Measurements from ENCODE around the gene VPS35L. TPM values are rescaled to one million over a fixed set of nuclear protein-coding genes. Genes with fewer than 3 reads are reported as not detected.
A peak's percentile ranks its signal among the peaks of the same experiment; 100 is the strongest.

The VPS35L gene
- total and polyA plus RNA-seq, 2 of the 13 experiments (the other 11 are each of a cell fraction or from before 2014, with no cell fraction given), result 1.4 to 1.6 TPM

DNA sequence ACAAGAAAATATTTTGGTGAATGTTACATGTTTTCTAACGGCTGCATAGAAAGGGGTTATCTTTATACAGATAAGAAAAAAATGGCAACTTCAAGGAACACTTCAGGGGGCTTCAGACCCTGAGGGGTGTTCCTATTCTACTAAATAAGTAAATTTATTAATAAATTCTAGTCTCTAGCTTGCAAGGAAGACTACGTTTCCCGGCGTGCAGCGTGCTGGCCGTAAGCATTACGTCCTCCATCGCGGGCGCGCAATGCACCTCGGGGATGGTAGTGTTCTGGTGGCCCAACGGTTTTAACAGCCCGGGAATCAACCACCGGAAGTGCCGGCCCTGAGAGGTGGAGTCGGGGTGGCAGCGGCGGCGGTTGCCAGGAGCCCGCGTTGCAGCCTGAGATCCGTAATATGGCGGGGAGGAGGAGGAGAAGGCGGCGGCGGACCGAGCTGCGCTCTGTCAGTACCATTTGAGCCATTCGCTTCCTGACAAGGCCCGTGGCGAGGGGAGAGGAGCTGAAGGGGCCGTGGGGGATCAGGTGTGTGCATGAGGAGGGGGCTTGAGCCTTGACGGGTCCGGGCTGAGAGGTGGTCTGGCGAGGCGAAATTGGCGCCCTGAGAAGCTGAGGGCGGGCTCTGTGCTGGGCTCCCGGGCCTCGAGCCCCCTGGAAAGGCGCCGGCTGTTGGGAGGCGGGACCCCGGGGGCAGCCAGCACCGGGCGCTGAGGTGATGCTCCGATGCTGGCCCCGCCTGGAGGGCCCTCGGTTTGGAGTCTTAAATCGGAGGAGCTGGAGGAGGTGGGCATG is 31.7 kb upstream of the VPS35L start, which contains the start of gene CCP110 (continued):
- TF ChIP-seq, protein P1, sequence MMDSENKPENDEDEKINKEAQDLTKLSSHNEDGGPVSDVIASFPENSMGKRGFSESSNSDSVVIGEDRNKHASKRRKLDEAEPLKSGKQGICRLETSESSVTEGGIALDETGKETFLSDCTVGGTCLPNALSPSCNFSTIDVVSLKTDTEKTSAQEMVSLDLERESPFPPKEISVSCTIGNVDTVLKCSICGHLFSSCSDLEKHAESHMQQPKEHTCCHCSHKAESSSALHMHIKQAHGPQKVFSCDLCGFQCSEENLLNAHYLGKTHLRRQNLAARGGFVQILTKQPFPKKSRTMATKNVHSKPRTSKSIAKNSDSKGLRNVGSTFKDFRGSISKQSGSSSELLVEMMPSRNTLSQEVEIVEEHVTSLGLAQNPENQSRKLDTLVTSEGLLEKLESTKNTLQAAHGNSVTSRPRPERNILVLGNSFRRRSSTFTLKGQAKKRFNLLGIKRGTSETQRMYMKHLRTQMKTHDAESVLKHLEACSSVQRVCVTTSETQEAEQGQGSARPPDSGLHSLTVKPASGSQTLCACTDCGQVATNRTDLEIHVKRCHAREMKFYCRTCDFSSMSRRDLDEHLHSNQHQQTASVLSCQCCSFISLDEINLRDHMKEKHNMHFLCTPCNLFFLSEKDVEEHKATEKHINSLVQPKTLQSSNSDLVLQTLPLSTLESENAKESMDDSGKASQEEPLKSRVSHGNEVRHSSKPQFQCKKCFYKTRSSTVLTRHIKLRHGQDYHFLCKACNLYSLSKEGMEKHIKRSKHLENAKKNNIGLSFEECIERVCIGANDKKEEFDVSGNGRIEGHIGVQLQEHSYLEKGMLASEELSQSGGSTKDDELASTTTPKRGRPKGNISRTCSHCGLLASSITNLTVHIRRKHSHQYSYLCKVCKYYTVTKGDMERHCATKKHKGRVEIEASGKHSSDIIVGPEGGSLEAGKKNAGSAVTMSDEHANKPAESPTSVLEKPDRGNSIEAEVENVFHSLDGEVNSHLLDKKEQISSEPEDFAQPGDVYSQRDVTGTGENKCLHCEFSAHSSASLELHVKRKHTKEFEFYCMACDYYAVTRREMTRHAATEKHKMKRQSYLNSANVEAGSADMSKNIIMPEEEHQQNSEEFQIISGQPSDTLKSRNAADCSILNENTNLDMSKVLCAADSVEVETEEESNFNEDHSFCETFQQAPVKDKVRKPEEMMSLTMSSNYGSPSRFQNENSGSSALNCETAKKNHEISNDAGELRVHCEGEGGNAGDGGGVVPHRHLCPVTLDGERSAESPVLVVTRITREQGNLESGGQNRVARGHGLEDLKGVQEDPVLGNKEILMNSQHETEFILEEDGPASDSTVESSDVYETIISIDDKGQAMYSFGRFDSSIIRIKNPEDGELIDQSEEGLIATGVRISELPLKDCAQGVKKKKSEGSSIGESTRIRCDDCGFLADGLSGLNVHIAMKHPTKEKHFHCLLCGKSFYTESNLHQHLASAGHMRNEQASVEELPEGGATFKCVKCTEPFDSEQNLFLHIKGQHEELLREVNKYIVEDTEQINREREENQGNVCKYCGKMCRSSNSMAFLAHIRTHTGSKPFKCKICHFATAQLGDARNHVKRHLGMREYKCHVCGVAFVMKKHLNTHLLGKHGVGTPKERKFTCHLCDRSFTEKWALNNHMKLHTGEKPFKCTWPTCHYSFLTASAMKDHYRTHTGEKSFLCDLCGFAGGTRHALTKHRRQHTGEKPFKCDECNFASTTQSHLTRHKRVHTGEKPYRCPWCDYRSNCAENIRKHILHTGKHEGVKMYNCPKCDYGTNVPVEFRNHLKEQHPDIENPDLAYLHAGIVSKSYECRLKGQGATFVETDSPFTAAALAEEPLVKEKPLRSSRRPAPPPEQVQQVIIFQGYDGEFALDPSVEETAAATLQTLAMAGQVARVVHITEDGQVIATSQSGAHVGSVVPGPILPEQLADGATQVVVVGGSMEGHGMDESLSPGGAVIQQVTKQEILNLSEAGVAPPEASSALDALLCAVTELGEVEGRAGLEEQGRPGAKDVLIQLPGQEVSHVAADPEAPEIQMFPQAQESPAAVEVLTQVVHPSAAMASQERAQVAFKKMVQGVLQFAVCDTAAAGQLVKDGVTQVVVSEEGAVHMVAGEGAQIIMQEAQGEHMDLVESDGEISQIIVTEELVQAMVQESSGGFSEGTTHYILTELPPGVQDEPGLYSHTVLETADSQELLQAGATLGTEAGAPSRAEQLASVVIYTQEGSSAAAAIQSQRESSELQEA (CRISPR knock-in tag; IDR thresholded peaks at IDR 0.05; ENCODE audit: not compliant biosample characterization), result peak; percentile 23
- TF ChIP-seq, protein P2, sequence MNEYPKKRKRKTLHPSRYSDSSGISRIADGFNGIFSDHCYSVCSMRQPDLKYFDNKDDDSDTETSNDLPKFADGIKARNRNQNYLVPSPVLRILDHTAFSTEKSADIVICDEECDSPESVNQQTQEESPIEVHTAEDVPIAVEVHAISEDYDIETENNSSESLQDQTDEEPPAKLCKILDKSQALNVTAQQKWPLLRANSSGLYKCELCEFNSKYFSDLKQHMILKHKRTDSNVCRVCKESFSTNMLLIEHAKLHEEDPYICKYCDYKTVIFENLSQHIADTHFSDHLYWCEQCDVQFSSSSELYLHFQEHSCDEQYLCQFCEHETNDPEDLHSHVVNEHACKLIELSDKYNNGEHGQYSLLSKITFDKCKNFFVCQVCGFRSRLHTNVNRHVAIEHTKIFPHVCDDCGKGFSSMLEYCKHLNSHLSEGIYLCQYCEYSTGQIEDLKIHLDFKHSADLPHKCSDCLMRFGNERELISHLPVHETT (CRISPR knock-in tag; conservative IDR thresholded peaks at IDR 0.05), result peak; percentile 44; the same call in 1 of the 2 replicates
- TF ChIP-seq KLF9 (CRISPR knock-in tag; IDR thresholded peaks at IDR 0.05; ENCODE audit: low read depth) (no peak), PHF5A (CRISPR knock-in tag; IDR thresholded peaks at IDR 0.05; ENCODE audit: low read depth, unreplicated experiment) (no peak), ZNF207 (IDR thresholded peaks at IDR 0.05; ENCODE audit: borderline replicate concordance) (no peak), ZNF431 (CRISPR knock-in tag; IDR thresholded peaks at IDR 0.05; ENCODE audit: borderline replicate concordance, low read depth) (no peak), MED1 (CRISPR knock-in tag; IDR thresholded peaks at IDR 0.05) (0 out of 2 replicates have a peak, but pooled peaks have one; percentile 21), BORCS8-MEF2B (CRISPR knock-in tag; IDR thresholded peaks at IDR 0.05) (0 out of 2 replicates have a peak, but pooled peaks have one; percentile 57), SRSF4 (IDR thresholded peaks at IDR 0.05; ENCODE audit: low read depth, low read length, poor library complexity, severe bottlenecking) (no peak), ZNF230 (CRISPR knock-in tag; IDR thresholded peaks at IDR 0.05) (peak; percentile 49; the same call in 1 of the 2 replicates), NFKBIZ (CRISPR knock-in tag; IDR thresholded peaks at IDR 0.05) (peak; percentile 59; the same call in 1 of the 2 replicates), ZNF331 (CRISPR knock-in tag; IDR thresholded peaks at IDR 0.05) (peak; percentile 85), KDM2A (CRISPR knock-in tag; IDR thresholded peaks at IDR 0.05; ENCODE audit: borderline replicate concordance, low read depth) (peak; percentile 76)
- TF ChIP-seq, protein P3, sequence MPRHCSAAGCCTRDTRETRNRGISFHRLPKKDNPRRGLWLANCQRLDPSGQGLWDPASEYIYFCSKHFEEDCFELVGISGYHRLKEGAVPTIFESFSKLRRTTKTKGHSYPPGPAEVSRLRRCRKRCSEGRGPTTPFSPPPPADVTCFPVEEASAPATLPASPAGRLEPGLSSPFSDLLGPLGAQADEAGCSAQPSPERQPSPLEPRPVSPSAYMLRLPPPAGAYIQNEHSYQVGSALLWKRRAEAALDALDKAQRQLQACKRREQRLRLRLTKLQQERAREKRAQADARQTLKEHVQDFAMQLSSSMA (CRISPR knock-in tag; IDR thresholded peaks at IDR 0.05), result no peak; the same call in 1 of the 2 replicates
- TF ChIP-seq, protein P4, sequence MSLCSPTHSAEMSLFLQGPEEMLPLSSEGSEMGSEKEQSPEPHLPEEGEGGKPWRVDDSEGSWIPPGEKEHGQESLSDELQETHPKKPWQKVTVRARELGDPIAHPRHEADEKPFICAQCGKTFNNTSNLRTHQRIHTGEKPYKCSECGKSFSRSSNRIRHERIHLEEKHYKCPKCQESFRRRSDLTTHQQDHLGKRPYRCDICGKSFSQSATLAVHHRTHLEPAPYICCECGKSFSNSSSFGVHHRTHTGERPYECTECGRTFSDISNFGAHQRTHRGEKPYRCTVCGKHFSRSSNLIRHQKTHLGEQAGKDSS (CRISPR knock-in tag; IDR thresholded peaks at IDR 0.05; ENCODE audit: borderline replicate concordance, low read depth), result peak; percentile 95

All from HepG2 (cell line).